ENCODE results near the gene TUBG1.
A peak's percentile ranks its signal among the peaks of the same experiment; 100 is the strongest.
"Not testable (repeated sequence)": the region's sequence is repeated elsewhere in the genome, so short reads cannot be mapped to it uniquely, and the experiment has no call there.

Gene TUBG1

DNA sequence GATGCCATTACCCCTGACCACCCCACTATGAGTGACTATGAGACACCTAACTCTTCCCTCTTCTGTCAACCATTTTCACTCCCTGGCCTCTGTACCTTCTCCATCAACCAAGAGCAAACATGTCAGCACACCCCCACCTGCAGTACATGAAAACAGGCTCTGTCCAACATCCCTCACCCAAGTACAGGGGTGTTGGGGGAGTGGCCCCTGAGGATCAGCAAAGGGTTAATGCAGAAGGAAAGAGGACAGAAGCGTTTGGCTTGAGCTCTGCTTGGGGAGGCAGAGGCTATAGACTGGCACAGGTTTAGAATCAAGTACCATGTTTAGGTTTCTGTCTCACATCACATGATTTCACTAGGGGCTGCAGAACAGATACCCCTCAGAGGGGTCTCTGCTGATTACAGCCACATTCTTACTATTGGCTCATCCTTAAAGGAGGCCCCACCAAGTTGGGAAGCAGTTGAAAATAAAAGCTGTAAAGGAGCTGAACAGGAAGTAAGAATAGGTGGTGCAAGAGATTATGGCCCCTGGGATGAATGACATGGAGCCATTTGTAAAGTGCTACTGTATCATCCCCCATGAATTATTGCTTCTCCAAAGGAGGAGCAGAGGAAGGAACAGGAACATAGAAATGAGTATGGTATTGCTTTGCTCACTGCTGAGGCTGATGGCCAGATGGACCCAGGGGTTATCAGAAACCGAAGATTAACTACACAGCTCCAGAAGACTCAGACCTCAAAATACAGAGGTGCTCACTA, 29.5 kb upstream of the TUBG1 start:
- no peak for DNase-seq

DNA sequence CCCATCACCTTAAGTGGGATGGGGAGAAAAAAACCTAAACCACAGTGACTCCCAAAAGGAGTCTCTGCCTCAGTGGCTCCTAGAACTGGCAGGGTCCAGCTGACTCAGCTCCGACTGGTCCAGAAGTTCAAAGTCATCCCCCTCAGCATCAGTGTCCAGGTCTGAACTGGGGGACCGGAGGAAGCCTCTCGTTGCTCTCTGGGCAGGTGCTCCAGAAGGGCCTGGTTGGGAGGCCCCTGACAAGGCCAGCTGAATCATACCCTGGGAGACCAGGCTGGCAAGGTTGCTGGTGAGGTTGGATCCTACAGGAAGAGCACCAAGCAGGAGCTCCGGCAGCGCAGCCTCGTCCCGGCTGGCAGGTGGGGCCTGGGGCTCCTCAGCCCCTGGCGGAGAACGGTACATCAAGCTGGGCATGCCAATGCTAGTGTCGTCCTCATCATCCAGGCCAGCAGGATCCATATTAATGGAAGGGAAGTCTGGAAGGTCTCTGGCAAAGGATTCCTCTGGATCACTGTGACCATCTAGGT, 27.7 kb upstream of the TUBG1 start:
- DNase-seq, result no peak

DNA sequence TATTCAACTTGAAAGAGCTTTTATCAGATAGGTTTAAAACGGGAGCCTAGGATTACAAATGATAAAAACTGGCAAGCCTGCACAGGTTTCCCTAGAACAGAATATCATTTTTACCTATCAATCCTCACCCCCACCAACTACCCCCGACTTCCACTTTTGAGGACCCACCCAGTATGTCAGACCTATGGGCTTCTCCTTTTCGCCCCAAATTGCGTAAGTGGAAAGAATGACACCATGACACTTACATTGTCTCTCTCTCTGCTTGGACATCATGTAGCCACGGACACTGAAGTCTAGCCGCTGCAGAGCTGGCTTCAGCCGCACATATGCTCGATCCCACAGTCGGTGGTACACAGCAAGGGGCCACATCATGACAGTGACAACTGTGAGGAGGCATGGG, 24.6 kb upstream of the TUBG1 start:
- no peak for DNase-seq

DNA sequence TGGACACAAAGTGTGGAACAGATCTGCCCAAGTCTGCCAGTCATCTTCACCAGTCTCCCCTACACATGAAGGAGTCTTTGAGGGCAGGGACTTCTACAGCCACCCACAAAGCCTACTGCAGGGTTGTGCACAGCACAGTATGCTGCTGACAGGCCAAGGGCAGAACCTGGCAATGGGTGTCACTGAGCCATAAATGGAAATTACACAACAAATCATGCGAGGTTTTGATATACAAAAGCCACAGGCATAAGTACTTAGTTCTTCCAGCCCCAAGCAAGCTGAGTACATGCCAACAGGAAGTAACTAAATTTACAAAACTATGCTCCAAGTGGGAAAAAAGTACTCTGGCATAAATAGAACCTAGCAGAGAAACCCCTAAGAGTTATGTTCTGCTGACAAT, 24.1 kb upstream of the TUBG1 start:
- no peak for DNase-seq

DNA sequence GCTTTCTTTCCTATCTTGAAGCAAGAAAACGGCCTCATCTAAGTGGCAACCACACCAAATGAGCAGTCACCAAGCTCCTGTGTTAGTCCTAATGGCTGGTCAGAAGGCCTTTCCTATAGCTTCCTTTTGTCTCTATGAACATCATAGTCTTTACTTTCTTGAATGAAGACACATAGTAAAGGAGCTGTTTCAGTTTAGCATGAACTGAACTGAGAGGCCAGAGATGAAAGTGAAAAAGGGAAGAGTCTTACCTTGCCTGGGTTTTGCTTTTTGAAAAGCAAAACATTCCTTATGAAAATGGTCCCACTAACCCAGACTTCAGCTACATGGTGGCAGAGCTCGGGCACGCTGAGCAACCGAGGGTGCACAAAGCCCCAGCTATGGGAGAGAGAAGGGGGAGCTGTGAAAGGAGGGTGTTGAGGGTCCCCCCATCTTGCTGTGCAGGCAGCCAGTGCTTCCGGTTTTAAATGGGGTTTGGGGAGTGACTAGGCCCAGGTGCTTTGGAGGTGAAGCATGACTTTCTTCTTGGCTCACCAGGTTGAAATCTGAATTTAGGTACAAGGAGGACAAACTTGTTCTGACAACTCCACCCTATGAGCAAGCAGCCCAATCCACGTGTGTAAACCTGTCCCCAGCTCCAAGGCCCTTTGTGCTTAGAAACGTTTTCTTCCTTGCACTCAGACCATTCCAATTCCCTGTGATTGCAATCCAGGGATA, 22.8 kb upstream of the TUBG1 start:
- DNase-seq, result no peak

DNA sequence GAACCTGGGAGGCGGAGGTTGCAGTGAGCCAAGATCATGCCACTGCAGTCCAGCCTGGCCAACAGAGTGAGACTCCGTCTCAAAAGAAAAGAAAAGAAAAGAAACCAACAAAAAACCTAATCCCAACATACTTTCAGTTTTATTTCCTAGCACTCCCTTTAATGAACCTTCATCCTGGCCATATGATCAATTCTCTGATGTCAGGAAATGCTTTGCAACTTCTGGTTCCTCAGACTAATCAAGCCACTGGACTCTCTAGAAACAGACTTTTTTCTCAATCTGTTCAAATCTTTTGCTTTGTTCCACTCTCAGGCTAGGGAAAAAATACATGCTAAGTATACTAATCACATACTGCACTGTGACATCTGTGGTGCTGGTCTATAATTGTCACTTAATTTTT, 18.6 kb upstream of the TUBG1 start:
- no peak for DNase-seq

DNA sequence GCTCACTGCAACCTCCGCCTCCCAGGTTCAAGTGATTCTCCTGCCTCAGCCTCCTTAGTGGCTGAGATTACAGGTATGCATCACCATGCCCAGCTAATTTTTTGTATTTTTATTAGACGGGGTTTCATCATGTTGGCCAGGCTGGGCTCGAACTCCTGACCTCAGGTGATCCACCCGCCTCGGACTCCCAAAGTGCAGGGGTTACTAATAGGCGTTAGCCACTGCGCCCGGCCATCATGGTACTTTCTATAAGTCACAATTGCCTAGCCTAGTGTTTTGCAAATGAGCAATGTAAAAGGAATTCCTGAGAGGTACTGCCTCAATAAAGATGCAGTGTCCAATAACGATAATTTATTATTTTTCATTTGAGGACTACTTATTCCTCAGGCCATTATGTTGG, 18.1 kb upstream of the TUBG1 start:
- DNase-seq, result no peak

DNA sequence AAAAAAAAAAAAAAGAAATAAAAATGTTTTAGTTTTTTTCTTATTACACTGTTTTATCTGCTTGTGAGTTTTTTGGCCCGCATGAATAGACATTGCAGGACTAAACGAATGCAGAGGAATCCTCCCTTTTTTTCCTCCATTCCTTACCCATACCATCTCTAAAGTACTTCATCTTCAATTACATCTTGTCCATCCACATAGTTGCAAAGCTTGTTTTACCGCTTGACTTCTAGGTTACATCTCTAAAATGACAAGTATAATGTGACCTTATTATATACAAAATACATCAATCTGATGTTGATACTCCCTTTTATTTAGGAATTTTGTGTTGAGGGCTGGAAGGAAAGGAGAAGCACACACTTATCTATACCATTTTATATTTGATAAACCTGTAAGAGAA, 13.1 kb upstream of the TUBG1 start:
- DNase-seq, result no peak

DNA sequence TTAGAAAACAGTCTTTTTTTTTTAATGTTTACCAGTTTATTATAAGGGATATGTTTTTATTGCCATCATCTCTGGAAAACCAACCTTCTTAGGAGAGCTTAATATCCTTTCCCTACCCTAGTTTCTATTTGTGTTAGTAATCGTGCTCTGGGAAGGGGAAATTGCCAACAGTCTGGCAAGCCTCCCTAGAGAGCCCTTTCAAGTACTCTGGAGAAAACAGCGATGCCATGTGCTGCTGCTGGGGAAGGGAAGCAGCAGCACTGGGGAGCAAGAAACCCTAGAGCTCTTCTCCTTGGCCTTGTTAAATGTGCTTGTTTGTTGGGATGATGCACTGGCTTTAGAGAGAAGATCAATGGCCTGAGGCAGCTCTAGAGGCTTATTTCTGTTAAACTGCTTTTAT, 10.6 kb upstream of the TUBG1 start:
- DNase-seq, result no peak

DNA sequence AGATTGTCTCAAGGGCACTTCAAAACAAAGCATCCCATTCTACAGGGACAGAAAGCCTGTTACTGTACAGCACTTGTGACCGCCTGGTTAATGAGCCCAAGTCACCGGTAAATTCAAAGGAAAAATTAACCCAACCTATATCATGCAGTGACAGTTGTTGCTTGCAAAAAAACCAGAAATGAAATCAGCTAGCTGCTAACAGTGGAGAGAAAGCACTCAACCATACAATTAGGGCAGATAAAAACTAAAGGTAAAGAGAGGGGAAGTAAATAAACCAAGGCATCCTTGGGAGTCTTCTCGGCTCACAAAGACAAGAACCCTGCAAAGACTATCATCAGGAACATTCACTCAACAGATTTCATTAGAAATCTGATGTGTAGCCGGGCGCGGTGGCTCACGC, 6.2 kb upstream of the TUBG1 start:
- DNase-seq, result no peak

DNA sequence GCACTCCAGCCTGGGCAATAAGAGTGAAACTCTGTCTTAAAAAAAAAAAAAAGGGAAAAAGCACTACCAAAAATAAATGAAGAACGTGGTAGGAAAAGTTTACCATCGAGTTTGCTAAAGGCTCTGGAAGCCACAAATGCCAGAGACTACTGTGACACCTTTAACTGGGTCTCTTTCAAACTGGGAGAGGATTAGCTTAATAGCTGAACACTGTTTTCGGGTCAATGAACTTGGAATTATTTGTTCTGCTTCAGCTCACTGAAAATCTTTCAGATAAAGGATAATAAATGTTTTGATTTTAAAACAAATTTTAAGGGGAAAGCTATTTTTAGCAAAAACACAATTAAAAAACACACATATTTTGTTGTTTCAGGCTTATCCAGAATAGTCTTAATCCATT, 1.7 kb upstream of the TUBG1 start:
- peak; percentile 18 for DNase-seq

DNA sequence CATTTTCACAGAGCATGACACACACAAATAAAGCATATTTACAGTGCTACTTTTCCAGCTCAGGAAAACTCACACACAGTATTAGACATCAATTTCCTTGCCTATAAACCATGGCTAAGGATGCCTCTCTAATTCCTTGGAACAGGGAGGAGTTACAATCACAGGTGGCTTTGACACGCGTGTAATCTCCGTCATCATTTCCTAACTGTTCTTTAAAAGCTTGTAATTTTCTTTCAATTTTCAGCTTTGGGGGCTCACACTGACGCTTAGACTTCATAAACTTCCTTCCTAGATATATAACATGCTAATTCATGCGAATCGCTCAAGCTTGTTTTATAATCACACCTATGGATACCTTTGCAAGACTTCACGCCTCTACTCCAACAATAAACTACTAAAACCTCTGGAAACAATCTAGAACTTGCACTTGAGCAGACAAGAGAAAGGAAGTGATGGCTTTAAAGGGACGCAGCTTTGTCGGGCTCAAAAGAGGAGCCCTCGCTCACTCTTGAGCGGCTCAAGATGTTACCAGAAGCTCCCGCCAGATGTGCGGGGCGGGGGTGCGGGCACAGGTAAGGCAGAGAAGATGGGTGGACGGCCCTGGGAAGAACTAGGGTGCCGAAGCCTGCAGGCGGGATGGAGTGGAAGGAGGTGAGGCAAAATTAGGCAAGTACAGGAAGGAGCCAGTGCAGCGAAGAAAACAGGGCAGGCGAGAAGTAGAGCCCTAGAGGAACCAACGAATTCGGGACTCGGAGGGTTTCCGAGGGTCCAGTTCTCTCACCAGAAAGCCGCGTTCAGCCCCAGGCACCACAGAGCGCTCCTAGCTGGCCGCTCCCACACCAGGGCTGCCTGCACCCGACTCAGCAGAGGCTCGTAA, 940 bp upstream of the TUBG1 start:
- DNase-seq, result no peak

DNA sequence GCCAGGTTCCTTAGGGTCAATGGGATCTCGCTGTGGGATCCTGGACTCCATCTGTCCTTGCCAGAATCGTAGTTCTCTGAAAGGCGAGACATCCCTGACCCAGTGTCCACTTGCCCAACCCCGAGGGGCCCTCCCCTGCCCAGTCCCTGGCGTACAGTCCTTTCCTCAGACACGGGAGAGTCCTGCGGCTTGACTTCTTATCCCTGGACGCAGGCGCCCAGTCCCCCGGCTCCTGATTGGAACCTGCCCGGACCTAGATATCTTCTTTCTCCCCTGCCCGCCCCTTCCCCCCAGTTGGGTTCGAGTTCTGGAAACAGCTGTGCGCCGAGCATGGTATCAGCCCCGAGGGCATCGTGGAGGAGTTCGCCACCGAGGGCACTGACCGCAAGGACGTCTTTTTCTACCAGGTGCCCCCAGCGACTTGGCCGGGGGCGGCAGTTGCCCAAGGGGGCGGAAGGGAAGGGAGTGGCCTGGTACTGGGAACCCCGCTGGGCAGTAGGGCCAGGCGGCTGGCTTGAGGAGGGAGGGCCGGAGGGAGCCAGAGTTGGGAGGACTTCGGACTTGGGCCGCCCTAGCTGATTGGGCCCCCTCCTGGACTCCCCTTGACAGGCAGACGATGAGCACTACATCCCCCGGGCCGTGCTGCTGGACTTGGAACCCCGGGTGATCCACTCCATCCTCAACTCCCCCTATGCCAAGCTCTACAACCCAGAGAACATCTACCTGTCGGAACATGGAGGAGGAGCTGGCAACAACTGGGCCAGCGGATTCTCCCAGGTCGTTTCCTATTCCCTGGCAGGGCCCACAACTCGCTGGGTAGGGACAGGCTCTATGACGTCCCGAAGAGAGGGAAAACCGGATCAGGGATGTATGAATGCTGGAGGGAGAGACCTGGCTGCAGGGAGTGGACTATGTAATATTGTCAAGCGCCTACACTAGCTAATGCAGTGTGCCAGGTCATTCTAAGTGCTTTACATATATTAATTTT, 625 bp downstream of the TUBG1 start:
- DNase-seq, result peak; percentile 12

DNA sequence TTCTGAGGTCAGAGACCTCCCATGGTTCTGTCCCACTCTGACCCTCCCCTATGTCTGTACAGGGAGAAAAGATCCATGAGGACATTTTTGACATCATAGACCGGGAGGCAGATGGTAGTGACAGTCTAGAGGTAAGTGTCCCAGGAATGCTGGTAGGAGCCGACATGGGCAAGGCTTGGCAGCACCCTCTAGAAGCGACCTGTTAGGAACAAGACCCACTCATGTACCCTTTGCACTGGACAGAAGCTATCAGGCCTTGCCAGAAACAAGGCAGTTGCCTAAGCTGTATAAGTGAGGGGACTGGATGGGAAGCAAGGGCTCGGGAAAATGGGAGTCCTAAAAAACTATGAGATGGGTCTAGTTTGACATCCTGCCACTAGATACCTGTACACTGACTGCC, 2.5 kb downstream of the TUBG1 start:
- DNase-seq, result no peak

DNA sequence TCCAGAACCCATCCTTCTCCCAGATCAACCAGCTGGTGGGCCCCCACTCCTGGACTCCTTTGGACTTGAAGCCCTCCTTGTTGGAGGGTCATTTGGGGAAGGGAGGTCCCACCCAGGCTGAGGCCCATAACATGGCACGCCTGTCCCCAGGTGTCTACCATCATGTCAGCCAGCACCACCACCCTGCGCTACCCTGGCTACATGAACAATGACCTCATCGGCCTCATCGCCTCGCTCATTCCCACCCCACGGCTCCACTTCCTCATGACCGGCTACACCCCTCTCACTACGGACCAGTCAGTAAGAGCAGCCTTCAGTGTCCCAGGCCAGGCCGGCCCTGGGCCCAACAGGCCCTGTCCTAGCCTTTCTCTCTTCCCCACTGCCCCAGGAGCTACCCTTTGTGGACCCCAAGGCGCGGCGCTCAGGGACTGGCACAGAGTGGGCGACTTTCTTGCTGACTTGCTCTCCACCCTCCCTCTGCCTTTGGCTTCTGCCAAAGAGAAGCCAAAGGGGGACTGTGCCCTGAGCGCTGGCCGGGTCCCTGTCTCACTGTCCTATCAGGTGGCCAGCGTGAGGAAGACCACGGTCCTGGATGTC, 4.3 kb downstream of the TUBG1 start:
- no peak for DNase-seq

DNA sequence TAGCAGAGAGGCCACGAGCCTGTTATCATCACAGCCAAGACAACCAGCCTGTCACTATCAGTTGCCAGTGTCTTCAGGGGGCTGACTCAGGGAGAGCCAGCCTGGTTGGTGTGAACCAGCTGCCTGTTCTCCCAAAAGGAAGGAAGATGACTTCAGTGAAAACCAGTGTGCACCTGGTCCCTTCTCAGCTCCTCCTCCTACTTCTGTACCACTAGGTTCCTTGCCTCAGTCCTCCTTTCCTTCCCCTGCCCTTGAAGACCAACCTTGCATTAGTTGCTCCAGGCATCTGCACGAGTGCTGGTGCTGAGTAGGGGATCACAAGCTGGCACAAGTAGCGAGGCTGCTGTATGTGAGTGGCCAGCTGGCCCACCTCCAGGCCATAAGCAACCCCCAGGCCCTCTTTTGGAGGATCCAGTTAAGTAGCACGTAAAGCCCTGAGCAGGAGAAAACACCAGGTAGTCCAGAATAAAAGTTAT, 8.5 kb downstream of the TUBG1 start:
- no peak for DNase-seq

DNA sequence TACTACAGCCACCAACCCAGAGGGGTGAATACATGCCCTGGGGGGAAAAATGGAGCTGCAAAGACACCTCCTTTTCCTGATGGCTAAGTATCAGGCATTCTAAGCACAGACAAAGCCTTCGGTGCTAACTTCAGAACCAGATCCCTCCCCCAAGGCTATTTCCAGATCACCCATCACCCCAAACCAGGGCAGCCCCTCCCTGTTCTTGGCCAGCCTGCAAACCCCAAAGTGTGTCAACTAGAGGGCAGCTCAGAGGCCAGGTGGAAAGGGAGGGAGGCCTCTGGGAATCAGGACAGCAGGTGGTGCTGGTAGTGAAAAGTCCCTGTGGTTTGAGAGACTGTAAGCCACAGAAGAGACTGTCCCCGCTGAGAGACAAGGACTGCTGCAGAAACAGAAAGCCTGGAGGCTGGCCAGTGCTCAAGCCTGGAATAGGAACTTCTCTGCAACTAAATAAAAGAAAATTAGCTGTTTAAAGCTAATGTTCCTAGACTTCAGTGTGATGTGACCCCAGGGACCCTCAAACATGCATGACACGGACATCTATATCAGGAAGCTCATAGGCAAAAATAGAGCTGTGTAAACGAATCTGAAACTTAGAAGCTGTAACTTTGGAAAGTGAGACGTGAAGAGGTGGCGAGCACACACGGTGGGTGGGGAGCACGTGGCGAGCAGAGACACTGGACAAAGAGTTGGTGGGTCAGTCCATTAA, 9.1 kb downstream of the TUBG1 start:
- peak; percentile 17 for DNase-seq

DNA sequence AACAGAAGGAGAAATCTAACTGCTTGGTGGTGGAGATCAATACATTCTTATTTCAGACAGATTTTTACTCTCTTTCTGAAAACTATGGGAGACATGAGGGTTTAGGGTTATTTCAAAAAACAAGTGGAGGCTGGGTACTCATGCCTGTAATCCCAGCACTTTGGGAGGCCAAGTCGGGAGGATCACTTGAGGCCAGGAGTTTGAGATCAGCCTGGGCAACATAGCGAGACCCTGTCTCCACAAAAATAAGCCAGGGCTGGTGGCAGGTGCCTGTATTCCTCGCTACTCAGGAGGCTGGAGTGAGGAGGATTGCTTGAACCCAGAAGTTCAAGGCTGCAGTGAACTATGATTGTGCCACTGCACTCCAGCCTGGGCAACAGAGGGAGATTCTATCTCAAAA, 12.5 kb downstream of the TUBG1 start:
- not testable (repeated sequence) for DNase-seq

DNA sequence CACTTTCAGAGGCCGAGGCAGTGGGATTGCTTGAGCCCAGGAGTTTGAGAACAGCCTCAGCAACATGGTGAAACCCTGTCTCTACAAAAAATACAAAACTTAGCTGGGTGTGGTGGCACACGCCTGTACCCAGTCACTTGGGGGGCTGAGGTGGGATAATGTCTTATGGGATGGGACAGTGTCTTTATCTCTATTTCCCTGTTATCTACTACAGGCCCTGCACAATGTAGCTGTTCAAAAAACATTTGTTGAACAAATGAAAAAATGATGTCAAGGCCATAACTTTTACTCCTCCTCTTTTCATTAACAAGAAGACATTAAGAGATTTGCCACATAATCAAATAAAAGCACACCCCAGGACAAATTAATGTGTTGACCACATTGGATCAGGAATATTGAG, 13.8 kb downstream of the TUBG1 start:
- DNase-seq, result no peak

DNA sequence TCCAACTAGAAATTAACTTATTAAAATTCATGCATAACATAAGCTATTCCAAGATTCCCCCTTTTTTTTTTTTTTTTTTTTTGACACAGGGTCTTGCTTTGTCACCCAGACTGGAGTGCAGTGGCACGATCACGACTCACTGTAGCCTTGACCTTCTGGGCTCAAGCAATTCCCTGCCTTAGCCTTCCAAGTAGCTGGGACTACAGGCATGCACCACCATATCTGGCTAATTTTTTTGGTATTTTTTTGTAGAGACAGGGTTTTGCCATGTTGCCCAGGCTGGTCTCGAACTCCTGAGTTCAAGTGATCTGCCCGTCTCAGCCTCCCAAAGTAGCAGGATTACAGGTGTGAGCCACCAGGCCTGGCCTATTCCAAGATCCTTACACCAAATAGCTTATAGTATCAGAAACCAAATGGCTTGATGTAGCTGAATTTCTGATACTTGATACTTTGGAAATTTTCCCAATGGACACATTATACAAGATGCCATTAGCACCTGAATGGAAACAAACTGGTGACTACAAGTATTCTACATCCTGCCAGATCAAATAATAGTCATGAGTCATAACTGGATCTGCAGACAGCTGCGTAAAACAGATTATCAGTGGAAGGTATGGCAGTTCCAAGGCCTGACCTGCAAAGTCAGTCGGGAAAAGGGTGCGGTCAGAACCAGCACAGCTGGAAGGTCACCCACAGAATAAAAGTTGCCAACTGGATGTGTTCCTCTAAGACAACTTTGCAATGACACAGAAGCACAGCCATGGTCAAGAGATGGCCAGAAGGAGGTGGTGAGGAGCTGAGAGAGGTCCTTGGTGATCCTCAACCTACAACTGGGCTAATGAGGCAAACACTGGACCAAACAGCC, 14.5 kb downstream of the TUBG1 start:
- no peak for DNase-seq

Measured in retina (tissue), 1 donor.